ENCODE data around the gene COX8A.

Gene COX8A

GRCh38 chr11:64013141-64013896, 38.9 kb downstream of the COX8A start:
- no peak overlapping the region for H3K4me3 ChIP-seq (replicated peaks in 1 of 2; ENCODE audit: low read depth in 2 of 2, low read length in 2 of 2)
- no peak for DNase-seq (ENCODE audit: low read depth in 2 of 2)
- TF ChIP-seq CTCF (IDR thresholded peaks at IDR 0.05; ENCODE audit: low read depth, low read length): no peak

GRCh38 chr11:64014356-64014755, 39.9 kb downstream of the COX8A start:
- no peak overlapping the region for H3K4me3 ChIP-seq (replicated peaks in 1 of 2; ENCODE audit: low read depth in 2 of 2, low read length in 2 of 2)
- DNase-seq (ENCODE audit: low read depth in 2 of 2): no peak
- no peak for TF ChIP-seq CTCF (IDR thresholded peaks at IDR 0.05; ENCODE audit: low read depth, low read length)

DNA sequence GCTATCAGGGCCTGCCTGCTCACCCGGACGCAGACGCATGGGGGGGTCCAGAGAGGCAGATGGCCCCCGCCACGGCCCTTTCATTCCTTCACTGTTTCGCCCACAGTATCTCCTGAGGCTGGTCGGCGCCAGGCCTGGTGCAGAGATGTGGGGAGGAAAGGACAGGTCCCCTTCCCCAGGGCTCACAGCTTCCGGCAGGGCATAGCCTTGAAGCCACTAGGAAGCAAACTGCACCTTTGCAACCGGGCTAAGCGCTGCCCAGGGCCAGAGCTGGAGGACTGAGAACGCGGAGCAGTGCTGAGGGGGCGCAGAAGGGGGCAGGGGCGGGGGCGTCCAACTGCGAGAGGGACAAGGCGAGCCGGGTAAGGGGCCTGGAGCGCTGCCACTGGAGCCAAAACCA, 41.1 kb downstream of the COX8A start:
- no peak for TF ChIP-seq CTCF (IDR thresholded peaks at IDR 0.05; ENCODE audit: low read depth, low read length)
- H3K4me3 ChIP-seq (replicated peaks in 1 of 2; ENCODE audit: low read depth in 2 of 2, low read length in 2 of 2): no peak overlapping the region

GRCh38 chr11:64015935-64016845, 41.8 kb downstream of the COX8A start:
- DNase-seq (ENCODE audit: low read depth in 2 of 2): no peak
- H3K4me3 ChIP-seq (replicated peaks in 1 of 2; ENCODE audit: low read depth in 2 of 2, low read length in 2 of 2): no peak overlapping the region
- no peak for TF ChIP-seq CTCF (IDR thresholded peaks at IDR 0.05; ENCODE audit: low read depth, low read length)

More for the DNA sequence above, 41.1 kb downstream of the COX8A start:
- DNase-seq (ENCODE audit: low read depth in 2 of 2): no peak

DNA sequence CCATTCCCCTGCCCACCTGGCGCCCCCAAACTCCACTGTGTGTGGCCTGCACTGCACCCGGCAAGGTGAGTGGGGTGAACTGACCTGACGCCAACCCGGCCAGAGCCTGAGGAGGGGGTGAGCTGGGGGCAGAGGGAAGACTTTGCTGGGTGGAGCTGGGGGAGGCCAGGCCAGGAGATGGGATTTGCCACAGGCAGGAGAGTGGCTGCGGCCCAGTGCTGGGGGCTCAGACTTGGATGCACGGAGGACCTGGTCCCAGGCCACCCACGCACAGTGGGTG, 43.5 kb downstream of the COX8A start:
- no peak for TF ChIP-seq CTCF (IDR thresholded peaks at IDR 0.05; ENCODE audit: low read depth, low read length)
- DNase-seq (ENCODE audit: low read depth in 2 of 2): no peak
- H3K4me3 ChIP-seq (replicated peaks in 1 of 2; ENCODE audit: low read depth in 2 of 2, low read length in 2 of 2): no peak overlapping the region

DNA sequence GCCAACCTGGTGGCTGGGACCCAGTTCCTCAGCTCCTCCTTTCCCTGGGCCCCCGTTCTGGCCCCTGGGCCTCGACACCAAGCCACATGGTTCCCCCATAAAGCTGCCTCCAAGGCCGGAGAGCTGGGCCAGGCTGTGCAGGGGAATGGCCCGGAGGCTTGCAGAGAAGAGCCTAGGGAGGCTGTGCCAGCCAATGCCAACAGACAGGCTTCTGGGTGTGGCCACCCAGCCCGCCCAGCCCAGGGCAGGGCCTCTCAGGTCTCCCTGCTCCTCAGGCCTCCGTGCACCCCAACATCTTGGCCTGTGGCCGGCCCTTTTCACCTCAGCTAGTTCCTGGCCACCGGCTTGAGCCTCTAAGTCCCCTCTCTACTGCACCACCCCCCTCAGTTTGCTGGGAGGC, 43.9 kb downstream of the COX8A start:
- H3K4me3 ChIP-seq (replicated peaks in 1 of 2; ENCODE audit: low read depth in 2 of 2, low read length in 2 of 2): no peak overlapping the region
- no peak for DNase-seq (ENCODE audit: low read depth in 2 of 2)
- TF ChIP-seq CTCF (IDR thresholded peaks at IDR 0.05; ENCODE audit: low read depth, low read length): no peak

All from cardiac fibroblast (primary cell).